ENCODE data around the gene OR10AD1.
A peak's percentile ranks its signal among the peaks of the same experiment; 100 is the strongest.

OR10AD1 gene

GRCh38 chr12:48197971-48198671, 5.0 kb downstream of the OR10AD1 start:
- no peak overlapping the region for H3K27ac ChIP-seq
- no peak for TF ChIP-seq CTCF (conservative IDR thresholded peaks at IDR 0.05)
- TF ChIP-seq ZFX (IDR thresholded peaks at IDR 0.05), result no peak

DNA sequence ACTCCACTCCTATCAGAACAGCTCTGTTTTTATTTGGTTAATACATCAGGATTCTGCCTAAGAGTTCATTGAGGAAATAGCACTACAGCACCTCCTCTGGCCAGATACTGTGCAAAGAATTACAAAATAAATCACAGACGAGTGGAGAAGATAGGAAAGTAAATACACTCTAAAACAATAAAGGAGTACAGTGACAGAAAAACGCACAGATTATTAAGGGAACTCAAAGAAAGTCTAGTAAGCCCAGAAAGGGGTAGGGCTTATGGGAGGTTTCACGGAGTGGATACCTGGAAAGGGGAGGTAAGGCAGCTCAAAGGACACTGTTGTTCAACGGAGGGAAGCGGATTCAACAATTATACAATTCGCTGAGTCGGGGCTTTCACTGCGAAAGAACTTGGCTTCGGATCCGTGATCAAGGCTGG, 5.5 kb downstream of the OR10AD1 start:
- H3K27ac ChIP-seq, result no peak overlapping the region
- TF ChIP-seq CTCF (conservative IDR thresholded peaks at IDR 0.05), result peak; percentile 64
- no peak for TF ChIP-seq ZFX (IDR thresholded peaks at IDR 0.05)

DNA sequence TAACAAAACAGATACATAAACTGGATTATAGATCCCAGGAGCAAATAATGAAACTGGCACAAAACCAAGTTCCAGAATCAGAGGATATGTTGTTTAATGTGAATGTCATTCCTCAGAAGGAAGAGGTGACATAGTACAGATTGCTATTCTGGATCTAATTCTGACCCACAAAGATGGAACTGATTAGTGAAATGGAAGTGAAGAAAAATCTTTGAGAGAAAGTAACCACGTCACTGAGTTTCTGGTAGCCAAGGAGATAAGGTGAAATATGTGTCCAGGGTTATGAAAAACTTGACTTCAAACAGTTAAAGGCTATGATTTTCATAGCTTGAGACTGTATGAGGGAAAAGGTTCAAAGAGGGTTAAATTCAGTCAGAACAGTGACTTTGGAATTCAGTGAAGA, 8.3 kb downstream of the OR10AD1 start:
- TF ChIP-seq CTCF (conservative IDR thresholded peaks at IDR 0.05) (no peak), ZFX (IDR thresholded peaks at IDR 0.05) (no peak)
- no peak overlapping the region for H3K27ac ChIP-seq

DNA sequence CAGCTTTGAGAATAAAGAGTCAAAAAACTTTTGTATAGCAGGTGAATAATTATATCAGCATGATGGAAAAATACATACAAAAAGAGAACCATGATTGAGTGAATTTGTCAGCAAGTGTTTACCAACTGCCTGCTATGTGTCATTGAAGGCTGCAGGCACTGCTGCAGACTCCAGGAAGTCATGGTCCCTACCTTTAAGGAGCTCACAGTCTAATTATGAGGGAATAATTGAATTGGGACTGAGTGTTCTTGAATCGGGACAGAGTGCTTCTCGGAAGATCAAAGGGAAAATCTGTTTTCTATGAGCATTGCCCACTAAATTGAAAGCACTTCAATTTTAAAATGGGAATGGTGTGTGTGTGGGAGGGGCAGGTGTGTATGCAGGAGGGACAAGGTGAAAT, 9.5 kb downstream of the OR10AD1 start:
- no peak overlapping the region for H3K27ac ChIP-seq
- TF ChIP-seq ZFX (IDR thresholded peaks at IDR 0.05), result no peak
- no peak for TF ChIP-seq CTCF (conservative IDR thresholded peaks at IDR 0.05)

- H3K27ac ChIP-seq, result no peak overlapping the region
- no peak for TF ChIP-seq ZFX (IDR thresholded peaks at IDR 0.05)
- TF ChIP-seq CTCF (conservative IDR thresholded peaks at IDR 0.05), result no peak
Observed at GRCh38 chr12:48192861-48193260, 10.2 kb downstream of the OR10AD1 start.

GRCh38 chr12:48191096-48191495, 12.0 kb downstream of the OR10AD1 start:
- no peak for TF ChIP-seq ZFX (IDR thresholded peaks at IDR 0.05)
- no peak for TF ChIP-seq CTCF (conservative IDR thresholded peaks at IDR 0.05)
- no peak overlapping the region for H3K27ac ChIP-seq

DNA sequence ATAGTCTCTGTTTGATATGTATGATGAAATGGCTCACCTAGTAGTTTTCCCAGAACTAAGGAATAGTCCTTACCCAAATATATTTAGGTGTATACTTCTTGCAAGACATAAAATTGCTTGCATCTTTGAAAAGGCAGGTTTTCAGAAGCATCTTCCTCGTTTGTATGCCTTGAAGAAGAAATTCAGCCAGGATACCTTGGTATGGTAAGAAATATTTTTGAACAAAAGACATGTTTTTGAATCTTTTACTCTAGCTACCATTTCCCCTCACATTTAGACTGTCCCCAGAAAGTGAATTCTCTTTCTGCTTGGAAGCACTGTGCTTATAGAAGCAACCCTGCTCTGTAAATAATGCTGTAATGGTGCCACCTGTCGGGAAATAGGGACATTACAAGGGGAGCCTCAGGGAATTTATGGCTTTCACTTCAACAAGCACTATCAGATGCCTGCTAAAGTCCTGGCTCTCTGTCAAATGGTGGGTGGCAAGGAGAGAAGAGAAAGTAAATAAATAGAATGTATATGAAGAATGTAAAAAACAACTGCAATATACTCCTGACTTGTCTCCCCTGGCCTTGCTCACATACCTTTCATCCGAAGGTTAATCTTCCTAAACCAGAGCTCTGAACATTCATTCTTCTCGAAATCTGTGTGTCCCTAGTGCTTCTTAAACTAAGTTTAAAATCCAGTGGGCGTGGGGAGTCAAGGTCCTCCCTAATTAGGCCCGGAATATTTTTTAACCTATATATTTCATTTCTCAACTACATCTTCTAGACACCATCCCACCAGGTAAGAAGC, 13.6 kb downstream of the OR10AD1 start:
- TF ChIP-seq ZFX (IDR thresholded peaks at IDR 0.05) (no peak), CTCF (conservative IDR thresholded peaks at IDR 0.05) (peak; percentile 94)
- no peak overlapping the region for H3K27ac ChIP-seq

All from C4-2B (cell line).